PFSK-1 (cell line): ENCODE results near the gene HSPB3.

Experiments used
- FOXP2 ChIP-seq: optimal IDR thresholded peaks from 2 replicates; pipeline ENCODE3; 2011; ENCODE audit warnings: borderline replicate concordance, control low read depth, inconsistent platforms; ENCODE audit not compliant: insufficient read depth; ENCODE audit errors: extremely low read length, extremely low read depth
- POLR2AphosphoS5 ChIP-seq: IDR thresholded peaks from 2 replicates; pipeline ENCODE4 v1.6.1; 2012; ENCODE audit warnings: low read depth, mild to moderate bottlenecking, control low read depth, low read length, moderate library complexity
- SIN3A ChIP-seq: IDR thresholded peaks from 2 replicates; pipeline ENCODE4 v1.6.1; 2012; ENCODE audit warnings: mild to moderate bottlenecking, low read length, moderate library complexity, borderline replicate concordance; ENCODE audit not compliant: insufficient read depth
- TAF1 ChIP-seq: IDR thresholded peaks from 2 replicates; pipeline ENCODE4 v1.6.1; 2012; ENCODE audit warnings: low read length, control low read depth, borderline replicate concordance; ENCODE audit not compliant: insufficient read depth
- TF ChIP-seq, protein P1 (sequence below), 2 experiments: IDR thresholded peaks; 2 replicates each; pipeline versions ENCODE4 v1.6.1 to v1.8.0; 2011 to 2012; ENCODE audit warnings: low read depth in 2 of 2, low read length in 2 of 2, control low read depth in 1 of 2, inconsistent platforms in 1 of 2, mild to moderate bottlenecking in 1 of 2, moderate library complexity in 1 of 2; ENCODE audit not compliant: insufficient read depth in 1 of 2

HSPB3 gene

DNA sequence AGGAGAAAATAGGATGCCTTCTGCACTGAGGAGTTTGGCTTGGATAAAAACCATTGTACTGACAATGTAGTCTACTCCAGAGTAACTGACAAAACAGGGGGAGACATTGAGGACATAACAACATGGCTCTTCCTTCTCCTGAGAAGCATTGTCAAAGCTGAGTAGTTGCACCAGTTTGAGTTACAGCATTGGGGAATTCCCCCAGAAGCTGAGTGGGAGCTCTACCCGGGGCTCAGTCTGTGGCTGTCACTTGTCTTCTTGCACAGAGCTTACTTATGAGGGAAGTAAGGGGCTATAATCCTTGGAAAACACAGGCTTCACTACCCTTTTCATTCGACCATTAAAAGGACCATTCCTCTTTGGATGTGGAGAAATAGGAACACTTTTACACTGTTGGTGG lies 21.2 kb downstream of the HSPB3 start:
- TF ChIP-seq, protein P1, sequence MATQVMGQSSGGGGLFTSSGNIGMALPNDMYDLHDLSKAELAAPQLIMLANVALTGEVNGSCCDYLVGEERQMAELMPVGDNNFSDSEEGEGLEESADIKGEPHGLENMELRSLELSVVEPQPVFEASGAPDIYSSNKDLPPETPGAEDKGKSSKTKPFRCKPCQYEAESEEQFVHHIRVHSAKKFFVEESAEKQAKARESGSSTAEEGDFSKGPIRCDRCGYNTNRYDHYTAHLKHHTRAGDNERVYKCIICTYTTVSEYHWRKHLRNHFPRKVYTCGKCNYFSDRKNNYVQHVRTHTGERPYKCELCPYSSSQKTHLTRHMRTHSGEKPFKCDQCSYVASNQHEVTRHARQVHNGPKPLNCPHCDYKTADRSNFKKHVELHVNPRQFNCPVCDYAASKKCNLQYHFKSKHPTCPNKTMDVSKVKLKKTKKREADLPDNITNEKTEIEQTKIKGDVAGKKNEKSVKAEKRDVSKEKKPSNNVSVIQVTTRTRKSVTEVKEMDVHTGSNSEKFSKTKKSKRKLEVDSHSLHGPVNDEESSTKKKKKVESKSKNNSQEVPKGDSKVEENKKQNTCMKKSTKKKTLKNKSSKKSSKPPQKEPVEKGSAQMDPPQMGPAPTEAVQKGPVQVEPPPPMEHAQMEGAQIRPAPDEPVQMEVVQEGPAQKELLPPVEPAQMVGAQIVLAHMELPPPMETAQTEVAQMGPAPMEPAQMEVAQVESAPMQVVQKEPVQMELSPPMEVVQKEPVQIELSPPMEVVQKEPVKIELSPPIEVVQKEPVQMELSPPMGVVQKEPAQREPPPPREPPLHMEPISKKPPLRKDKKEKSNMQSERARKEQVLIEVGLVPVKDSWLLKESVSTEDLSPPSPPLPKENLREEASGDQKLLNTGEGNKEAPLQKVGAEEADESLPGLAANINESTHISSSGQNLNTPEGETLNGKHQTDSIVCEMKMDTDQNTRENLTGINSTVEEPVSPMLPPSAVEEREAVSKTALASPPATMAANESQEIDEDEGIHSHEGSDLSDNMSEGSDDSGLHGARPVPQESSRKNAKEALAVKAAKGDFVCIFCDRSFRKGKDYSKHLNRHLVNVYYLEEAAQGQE (IDR thresholded peaks at IDR 0.05; ENCODE audit: insufficient read depth in 1 of 2, low read depth in 2 of 2, low read length in 2 of 2), result no peak
- TF ChIP-seq FOXP2 (no peak), SIN3A (no peak), POLR2AphosphoS5 (no peak), TAF1 (no peak)

DNA sequence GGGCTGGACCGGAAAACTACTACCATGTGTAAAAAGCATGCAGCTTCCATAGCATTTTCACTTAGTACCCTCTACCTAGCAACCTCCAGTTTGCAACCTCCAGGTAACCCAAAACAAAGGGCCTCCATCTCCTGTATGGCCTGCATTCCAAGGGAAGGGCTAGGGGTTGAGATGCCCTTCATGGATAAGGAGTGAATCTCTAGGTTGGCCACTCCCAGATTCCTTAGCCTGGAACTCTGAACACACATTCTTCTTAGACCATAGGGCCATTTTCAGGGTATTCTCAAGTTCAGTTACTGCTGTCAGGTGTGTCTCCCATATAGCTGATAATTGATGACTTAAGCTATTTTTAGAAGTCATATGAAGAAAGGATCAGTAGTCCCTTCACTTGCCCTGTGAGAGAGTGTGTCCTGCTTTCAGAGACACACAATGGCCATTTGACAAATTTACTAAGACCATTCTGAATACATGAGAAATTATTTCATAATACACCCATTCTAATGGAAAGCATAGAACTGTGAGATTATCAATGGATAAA lies 22.5 kb downstream of the HSPB3 start:
- TF ChIP-seq POLR2AphosphoS5 (no peak), FOXP2 (no peak)

DNA sequence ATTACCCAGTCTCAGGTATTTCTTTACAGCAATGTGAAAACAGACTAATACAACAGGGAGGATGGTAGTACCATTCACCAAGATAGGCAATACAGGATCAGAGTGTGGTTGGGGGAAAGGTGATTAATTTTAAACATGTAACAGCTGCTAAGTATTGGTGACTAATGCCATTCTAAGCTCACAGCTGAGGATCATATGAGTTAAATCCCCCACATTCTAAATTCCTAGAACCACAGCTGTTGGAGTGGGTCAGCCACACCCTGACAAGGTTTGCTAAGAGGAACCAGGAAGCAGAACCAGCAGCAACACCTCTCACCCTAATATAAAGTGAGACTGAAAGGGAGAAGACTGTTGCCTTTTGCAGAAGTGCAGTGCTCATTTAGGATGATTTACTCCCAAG lies 24.8 kb downstream of the HSPB3 start:
- TF ChIP-seq, protein P1 (IDR thresholded peaks at IDR 0.05; ENCODE audit: insufficient read depth in 1 of 2, low read depth in 2 of 2, low read length in 2 of 2), result no peak
- no peak for TF ChIP-seq FOXP2
- no peak for TF ChIP-seq POLR2AphosphoS5
- TF ChIP-seq SIN3A, result no peak
- no peak for TF ChIP-seq TAF1

DNA sequence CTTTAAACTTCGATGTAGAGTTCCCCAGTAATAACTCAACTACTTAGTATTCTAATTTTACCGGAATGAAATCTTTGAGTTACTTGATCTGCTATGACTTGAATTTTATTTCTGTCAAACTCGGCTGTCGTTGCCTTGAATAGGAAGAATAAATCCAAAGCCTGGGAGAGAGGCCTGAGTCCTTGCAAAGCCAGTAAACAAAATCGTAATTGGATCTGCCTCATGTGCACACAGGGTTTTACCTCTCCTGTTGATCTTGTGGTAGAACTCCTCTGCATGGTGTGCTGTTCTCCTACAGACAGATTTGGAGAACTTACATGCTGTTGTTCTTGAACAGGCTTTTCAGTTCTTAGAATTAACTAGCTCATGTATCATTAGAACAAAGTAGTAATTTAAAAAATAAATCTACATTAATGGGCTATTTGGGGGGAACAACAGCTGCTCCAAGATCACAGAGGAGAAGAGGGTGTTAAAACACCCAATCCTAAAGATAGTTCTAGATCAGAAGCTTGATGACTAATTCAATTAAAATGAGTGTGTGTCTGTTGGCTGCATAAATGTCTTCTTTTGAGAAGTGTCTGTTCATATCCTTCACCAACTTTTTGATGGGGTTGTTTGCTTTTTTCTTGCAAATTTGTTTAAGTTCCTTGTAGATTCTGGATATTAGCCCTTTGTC lies 28.9 kb downstream of the HSPB3 start:
- TF ChIP-seq POLR2AphosphoS5 (no peak), SIN3A (no peak), FOXP2 (no peak), TAF1 (no peak)
- TF ChIP-seq, protein P1 (IDR thresholded peaks at IDR 0.05; ENCODE audit: insufficient read depth in 1 of 2, low read depth in 2 of 2, low read length in 2 of 2), result no peak

DNA sequence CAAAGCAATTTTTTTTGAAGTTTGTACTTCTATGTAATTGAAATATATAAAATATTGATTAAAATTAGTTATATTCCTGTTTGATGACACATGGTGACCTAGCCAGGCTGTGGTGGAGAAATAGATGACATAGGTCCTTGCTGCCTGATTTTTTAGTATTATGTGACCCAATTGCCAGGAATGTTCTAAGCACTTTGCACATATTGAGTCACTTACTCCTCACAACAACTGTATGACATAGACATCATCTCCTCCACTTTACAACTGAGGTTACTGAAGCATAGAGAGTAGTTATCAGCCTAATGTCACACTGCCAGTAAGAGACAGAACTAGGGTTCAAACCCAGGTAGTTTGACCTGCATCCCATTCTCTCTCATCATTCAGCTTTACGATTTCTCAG lies 35.8 kb downstream of the HSPB3 start:
- TF ChIP-seq, protein P1 (IDR thresholded peaks at IDR 0.05; ENCODE audit: insufficient read depth in 1 of 2, low read depth in 2 of 2, low read length in 2 of 2), result no peak
- no peak for TF ChIP-seq FOXP2
- TF ChIP-seq TAF1, result no peak
- TF ChIP-seq POLR2AphosphoS5, result no peak
- no peak for TF ChIP-seq SIN3A
